A673 (cell line): Measurements from ENCODE around the gene NDUFA5. TPM values are rescaled to one million over a fixed set of nuclear protein-coding genes. Genes with fewer than 3 reads are reported as not detected.

Experiments used
- BruUV-seq: library from RNA; stranded (reverse); fragments of 400-500 nt; replicated peaks from 2 replicates; lab custom pipeline; 2021; lab: Mats Ljungman, UMichigan
- CTCF ChIA-PET: fragments of 300-600 bp; sonication (Branson Sonifier 250); formaldehyde crosslinking; loops from one replicate; lab custom pipeline; 2022; ENCODE audit warnings: antibody characterized with exemption; lab: Charles Lee
- POLR2A ChIA-PET: fragments of 300-600 bp; sonication (Branson Sonifier 250); formaldehyde crosslinking; loops from one replicate; lab custom pipeline; 2022; ENCODE audit warnings: antibody characterized with exemption; ENCODE audit not compliant: low non-redundant PET; lab: Charles Lee
- DNase-seq: peaks from one replicate; pipeline ENCODE4 v3.0.0-alpha.2; 2015; ENCODE audit warnings: low spot score
- H3K27ac ChIP-seq: fragments of 200-600 bp; sonication (generic); 2 replicates; pipeline ENCODE4 v1.5.1; 2016; ENCODE audit warnings: mixed run types, low read depth, mild to moderate bottlenecking, mixed read lengths, antibody characterized with exemption, low read length; ENCODE audit not compliant: poor library complexity, severe bottlenecking
- H3K27me3 ChIP-seq: fragments of 200-600 bp; sonication (generic); replicated peaks from 2 replicates; pipeline ENCODE4 v1.6.1; 2017; ENCODE audit warnings: mixed run types, low read depth, mild to moderate bottlenecking, mixed read lengths, antibody characterized with exemption, low read length; ENCODE audit not compliant: insufficient read depth, poor library complexity
- H3K36me3 ChIP-seq: fragments of 200-600 bp; sonication (generic); 2 replicates; pipeline ENCODE4 v1.6.1; 2016; ENCODE audit warnings: mixed run types, mild to moderate bottlenecking, mixed read lengths, antibody characterized with exemption, low read length; ENCODE audit not compliant: insufficient read depth, poor library complexity, severe bottlenecking
- H3K4me1 ChIP-seq: fragments of 200-600 bp; sonication (generic); 2 replicates; pipeline ENCODE4 v1.6.1; 2017; ENCODE audit warnings: mixed run types, mild to moderate bottlenecking, mixed read lengths, antibody characterized with exemption, low read length; ENCODE audit not compliant: insufficient read depth, poor library complexity, severe bottlenecking
- H3K4me3 ChIP-seq: fragments of 200-600 bp; sonication (generic); 2 replicates; pipeline ENCODE4 v1.5.1; 2016; ENCODE audit warnings: low read depth, mixed run types, mild to moderate bottlenecking, mixed read lengths, low read length; ENCODE audit not compliant: poor library complexity, severe bottlenecking
- H3K9me3 ChIP-seq: fragments of 200-600 bp; sonication (generic); 2 replicates; pipeline ENCODE4 v1.6.1; 2016; ENCODE audit warnings: mixed run types, low read depth, mild to moderate bottlenecking, mixed read lengths, antibody characterized with exemption, low read length; ENCODE audit not compliant: poor library complexity, severe bottlenecking
- CTCF ChIP-seq: fragments of 300-800, 200-600 bp; sonication (generic); conservative IDR thresholded peaks from 2 replicates; pipeline ENCODE4 v1.5.1; 2017; ENCODE audit warnings: low read depth, mild to moderate bottlenecking, antibody characterized with exemption, low read length, moderate library complexity, mixed read lengths
- EZH2 ChIP-seq: fragments of 200-600 bp; sonication (generic); IDR thresholded peaks from 2 replicates; pipeline ENCODE4 v1.6.1; 2017; ENCODE audit warnings: borderline replicate concordance, low read depth, mild to moderate bottlenecking, mixed read lengths, antibody characterized with exemption, low read length; ENCODE audit not compliant: poor library complexity, severe bottlenecking
- intact Hi-C: fragments of 100-400 bp; cut with micrococcal nuclease; formaldehyde crosslinking; loops from one replicate; pipeline ENCODE4 v1.10.0; 2022; ENCODE audit not compliant: unreplicated experiment
- total RNA-seq: library from RNA; stranded (reverse); gene quantifications from 2 replicates; pipeline ENCODE4 v1.2.3, GENCODE V29; 2021

The NDUFA5 gene
- total RNA-seq, 1 experiment from 2014 or later = 114 TPM

GRCh38 chr7:123571684-123572083 is 14.1 kb upstream of the NDUFA5 start:
- Histone ChIP-seq H3K27me3 (no peaks in the 10 kb centered on the region), H3K9me3 (no peaks in the 10 kb centered on the region), H3K27ac (no peak overlapping the region), H3K4me1 (no peaks in the 10 kb centered on the region), H3K36me3 (no peaks in the 10 kb centered on the region), H3K4me3 (no peak overlapping the region)
- TF ChIP-seq CTCF (no peak), EZH2 (no peak)
- intact Hi-C loops = no loop called here
- POLR2A ChIA-PET = no interaction called here
- no TSS peak for BruUV-seq
- CTCF ChIA-PET = no interaction called here
- DNase-seq = no peak

- no peaks in the 10 kb centered on the region for H3K36me3 ChIP-seq
- no peaks in the 10 kb centered on the region for H3K4me1 ChIP-seq
- intact Hi-C loops = no loop called here
- no TSS peak for BruUV-seq
- H3K27ac ChIP-seq = no peak overlapping the region
- H3K27me3 ChIP-seq = no peaks in the 10 kb centered on the region
- no peak overlapping the region for H3K4me3 ChIP-seq
- no peaks in the 10 kb centered on the region for H3K9me3 ChIP-seq
- TF ChIP-seq CTCF = no peak
- ChIA-PET POLR2A (no interaction called here), CTCF (no interaction called here)
- DNase-seq = no peak
Observed at GRCh38 chr7:123571187-123571586, 13.6 kb upstream of the NDUFA5 start.

- Histone ChIP-seq H3K36me3 (no peaks in the 10 kb centered on the region), H3K27me3 (no peaks in the 10 kb centered on the region), H3K9me3 (no peaks in the 10 kb centered on the region), H3K4me3 (no peak overlapping the region), H3K4me1 (no peaks in the 10 kb centered on the region), H3K27ac (no peak overlapping the region)
- no TSS peak for BruUV-seq
- DNase-seq = no peak
- intact Hi-C loops = no loop called here
- CTCF ChIA-PET = no interaction called here
- POLR2A ChIA-PET = no interaction called here
- TF ChIP-seq CTCF (no peak), EZH2 (no peak)
Observed at GRCh38 chr7:123570390-123571182, 13.0 kb upstream of the NDUFA5 start.
